Activated naive CD8-positive, alpha-beta T cell (primary cell): ENCODE data around the gene ZFP42.
"Not testable (repeated sequence)": the region's sequence is repeated elsewhere in the genome, so short reads cannot be mapped to it uniquely, and the experiment has no call there.

Source experiments
- H3K27ac Mint-ChIP-seq: one replicate; pipeline ENCODE4 v1.8.0; 2021; ENCODE audit warnings: mixed read lengths
- H3K27me3 Mint-ChIP-seq: one replicate; pipeline ENCODE4 v1.8.0; 2021; ENCODE audit warnings: mixed read lengths
- H3K36me3 Mint-ChIP-seq: one replicate; pipeline ENCODE4 v1.8.0; 2021; ENCODE audit warnings: mixed read lengths
- H3K4me1 Mint-ChIP-seq: one replicate; pipeline ENCODE4 v1.8.0; 2021; ENCODE audit warnings: low read depth, mixed read lengths
- H3K4me3 Mint-ChIP-seq: one replicate; pipeline ENCODE4 v1.8.0; 2021; ENCODE audit warnings: mild to moderate bottlenecking, mixed read lengths
- H3K9me3 Mint-ChIP-seq: one replicate; pipeline ENCODE4 v1.8.0; 2021; ENCODE audit warnings: low read depth, mixed read lengths

The ZFP42 gene

GRCh38 chr4:187995322-187996207 lies at the start of gene ZFP42:
ZFP42 (plus strand) TSS chr4:187995771; CDS start chr4:188002808, 7,037 bp downstream.
- Mint-ChIP-seq H3K27me3 (peaks cover 12% of the 10 kb centered on the region), H3K9me3 (peaks cover 7% of the 10 kb centered on the region), H3K4me1 (no peaks in the 10 kb centered on the region), H3K4me3 (no peak within 1 kb of the TSS), H3K36me3 (peaks cover 2% of the 10 kb centered on the region), H3K27ac (no peak within 1 kb of the TSS)

- peaks cover 4% of the 10 kb centered on the region for H3K9me3 Mint-ChIP-seq
- no peaks in the 10 kb centered on the region for H3K4me1 Mint-ChIP-seq
- H3K27ac Mint-ChIP-seq = no peak overlapping the region
- H3K4me3 Mint-ChIP-seq = no peak overlapping the region
- no peaks in the 10 kb centered on the region for H3K27me3 Mint-ChIP-seq
- no peaks in the 10 kb centered on the region for H3K36me3 Mint-ChIP-seq
These were observed 34.4 kb upstream of the ZFP42 start for GRCh38 chr4:187961171-187961570.

GRCh38 chr4:187961961-187962360 lies 33.6 kb upstream of the ZFP42 start:
- H3K4me1 Mint-ChIP-seq = no peaks in the 10 kb centered on the region
- no peaks in the 10 kb centered on the region for H3K27me3 Mint-ChIP-seq
- no peaks in the 10 kb centered on the region for H3K36me3 Mint-ChIP-seq
- H3K4me3 Mint-ChIP-seq = no peak overlapping the region
- H3K27ac Mint-ChIP-seq = no peak overlapping the region
- peaks cover 4% of the 10 kb centered on the region for H3K9me3 Mint-ChIP-seq

GRCh38 chr4:187962926-187963325 lies 32.6 kb upstream of the ZFP42 start:
- no peaks in the 10 kb centered on the region for H3K27me3 Mint-ChIP-seq
- H3K9me3 Mint-ChIP-seq = peaks cover 4% of the 10 kb centered on the region
- no peaks in the 10 kb centered on the region for H3K36me3 Mint-ChIP-seq

GRCh38 chr4:187965726-187966125 lies 29.8 kb upstream of the ZFP42 start:
- H3K4me1 Mint-ChIP-seq = no peaks in the 10 kb centered on the region
- no peaks in the 10 kb centered on the region for H3K36me3 Mint-ChIP-seq
- no peak overlapping the region for H3K4me3 Mint-ChIP-seq
- H3K9me3 Mint-ChIP-seq = no peaks in the 10 kb centered on the region
- no peak overlapping the region for H3K27ac Mint-ChIP-seq
- no peaks in the 10 kb centered on the region for H3K27me3 Mint-ChIP-seq

More at GRCh38 chr4:187962926-187963325, 32.6 kb upstream of the ZFP42 start:
- Mint-ChIP-seq H3K4me1 (no peaks in the 10 kb centered on the region), H3K4me3 (no peak overlapping the region), H3K27ac (no peak overlapping the region)

- Mint-ChIP-seq H3K4me3 (no peak overlapping the region), H3K27me3 (no peaks in the 10 kb centered on the region), H3K36me3 (no peaks in the 10 kb centered on the region), H3K9me3 (no peaks in the 10 kb centered on the region), H3K27ac (no peak overlapping the region), H3K4me1 (no peaks in the 10 kb centered on the region)
These were observed 23.4 kb upstream of the ZFP42 start for GRCh38 chr4:187972135-187972534.

GRCh38 chr4:187983746-187984145 lies 11.8 kb upstream of the ZFP42 start:
- H3K27me3 Mint-ChIP-seq = no peaks in the 10 kb centered on the region

GRCh38 chr4:187992971-187993370 lies 2.6 kb upstream of the ZFP42 start:
- H3K27ac Mint-ChIP-seq = no peak overlapping the region
- peaks cover 12% of the 10 kb centered on the region for H3K27me3 Mint-ChIP-seq
- peaks cover 7% of the 10 kb centered on the region for H3K9me3 Mint-ChIP-seq
- peaks cover 2% of the 10 kb centered on the region for H3K36me3 Mint-ChIP-seq
- H3K4me1 Mint-ChIP-seq = no peaks in the 10 kb centered on the region
- no peak overlapping the region for H3K4me3 Mint-ChIP-seq

More at GRCh38 chr4:187983746-187984145, 11.8 kb upstream of the ZFP42 start:
- Mint-ChIP-seq H3K27ac (no peak overlapping the region), H3K4me3 (no peak overlapping the region), H3K9me3 (peaks cover 24% of the 10 kb centered on the region), H3K4me1 (no peaks in the 10 kb centered on the region), H3K36me3 (no peaks in the 10 kb centered on the region)

- peaks cover 7% of the 10 kb centered on the region for H3K9me3 Mint-ChIP-seq
- H3K27me3 Mint-ChIP-seq = peaks cover 12% of the 10 kb centered on the region
- H3K27ac Mint-ChIP-seq = no peak overlapping the region
- peaks cover 2% of the 10 kb centered on the region for H3K36me3 Mint-ChIP-seq
- no peak overlapping the region for H3K4me3 Mint-ChIP-seq
- H3K4me1 Mint-ChIP-seq = no peaks in the 10 kb centered on the region
These were observed 1.7 kb upstream of the ZFP42 start for GRCh38 chr4:187993827-187994226.

GRCh38 chr4:187996502-187997177 lies 1.1 kb downstream of the ZFP42 start:
- H3K9me3 Mint-ChIP-seq = peaks cover 7% of the 10 kb centered on the region
- H3K4me3 Mint-ChIP-seq = no peak overlapping the region
- peaks cover 2% of the 10 kb centered on the region for H3K36me3 Mint-ChIP-seq
- H3K27ac Mint-ChIP-seq = no peak overlapping the region
- H3K27me3 Mint-ChIP-seq = peaks cover 12% of the 10 kb centered on the region
- no peaks in the 10 kb centered on the region for H3K4me1 Mint-ChIP-seq

- not testable (repeated sequence) for H3K9me3 Mint-ChIP-seq, H3K4me1 Mint-ChIP-seq, H3K27ac Mint-ChIP-seq, H3K4me3 Mint-ChIP-seq, H3K36me3 Mint-ChIP-seq
- H3K27me3 Mint-ChIP-seq = peaks cover 10% of the 10 kb centered on the region
These were observed 2.4 kb downstream of the ZFP42 start for GRCh38 chr4:187997991-187998390.

GRCh38 chr4:187999406-187999932 lies 3.9 kb downstream of the ZFP42 start:
- peaks cover 10% of the 10 kb centered on the region for H3K9me3 Mint-ChIP-seq
- peaks cover 10% of the 10 kb centered on the region for H3K27me3 Mint-ChIP-seq
- peaks cover 2% of the 10 kb centered on the region for H3K36me3 Mint-ChIP-seq
- H3K4me1 Mint-ChIP-seq = no peaks in the 10 kb centered on the region
- no peak overlapping the region for H3K4me3 Mint-ChIP-seq
- H3K27ac Mint-ChIP-seq = no peak overlapping the region

GRCh38 chr4:188002323-188002722 lies 6.8 kb downstream of the ZFP42 start:
- Mint-ChIP-seq H3K27ac (no peak overlapping the region), H3K4me3 (no peak overlapping the region), H3K36me3 (peaks cover 2% of the 10 kb centered on the region), H3K9me3 (peaks cover 15% of the 10 kb centered on the region), H3K27me3 (peaks cover 3% of the 10 kb centered on the region), H3K4me1 (no peaks in the 10 kb centered on the region)

- H3K27ac Mint-ChIP-seq = no peak overlapping the region
- no peaks in the 10 kb centered on the region for H3K36me3 Mint-ChIP-seq
- H3K4me3 Mint-ChIP-seq = no peak overlapping the region
- no peaks in the 10 kb centered on the region for H3K4me1 Mint-ChIP-seq
- peaks cover 11% of the 10 kb centered on the region for H3K9me3 Mint-ChIP-seq
- H3K27me3 Mint-ChIP-seq = no peaks in the 10 kb centered on the region
These were observed 7.2 kb downstream of the ZFP42 start for GRCh38 chr4:188002751-188003150.

- H3K36me3 Mint-ChIP-seq = no peaks in the 10 kb centered on the region
- H3K9me3 Mint-ChIP-seq = peaks cover 16% of the 10 kb centered on the region
- no peak overlapping the region for H3K27ac Mint-ChIP-seq
- no peaks in the 10 kb centered on the region for H3K4me1 Mint-ChIP-seq
- H3K4me3 Mint-ChIP-seq = no peak overlapping the region
- no peaks in the 10 kb centered on the region for H3K27me3 Mint-ChIP-seq
These were observed 10.0 kb downstream of the ZFP42 start for GRCh38 chr4:188005561-188005960.
